Neural cell (in vitro differentiated cells): Measurements from ENCODE around the gene TMEM236. TPM values are rescaled to one million over a fixed set of nuclear protein-coding genes. Genes with fewer than 3 reads are reported as not detected.

ENCODE experiments used
- H2AFZ ChIP-seq: fragments of 200-600, 300-800 bp; sonication (generic), shearing (Covaris generic); 2 replicates; pipeline ENCODE4 v1.6.0; 2014; ENCODE audit warnings: low read depth, mild to moderate bottlenecking, antibody characterized with exemption, low read length, moderate library complexity
- H3F3A ChIP-seq: fragments of 200-600 bp; shearing (Covaris generic); 2 replicates; pipeline ENCODE4 v1.6.1; 2016; ENCODE audit warnings: mild to moderate bottlenecking, moderate library complexity, mixed read lengths, antibody characterized with exemption, low read length; ENCODE audit not compliant: insufficient read depth, poor library complexity, severe bottlenecking
- H3K27ac ChIP-seq: fragments of 200-600, 300-800 bp; sonication (generic), shearing (Covaris generic); 2 replicates; pipeline ENCODE4 v1.5.1; 2014; ENCODE audit warnings: mild to moderate bottlenecking, low read length, moderate library complexity
- H3K27me3 ChIP-seq: fragments of 300-800, 200-600 bp; sonication (generic), shearing (Covaris generic); 2 replicates; pipeline ENCODE4 v1.6.0; 2014; ENCODE audit warnings: mild to moderate bottlenecking, low read depth, low read length, moderate library complexity; ENCODE audit not compliant: insufficient read depth
- H3K36me3 ChIP-seq: fragments of 300-800, 200-600 bp; sonication (generic), shearing (Covaris generic); 2 replicates; pipeline ENCODE4 v1.5.1; 2014; ENCODE audit warnings: mild to moderate bottlenecking, antibody characterized with exemption, low read length, moderate library complexity; ENCODE audit not compliant: insufficient read depth
- H3K4me2 ChIP-seq: fragments of 300-800, 200-600 bp; sonication (generic), shearing (Covaris generic); 2 replicates; pipeline ENCODE4 v1.6.0; 2014; ENCODE audit warnings: mild to moderate bottlenecking, low read length
- H3K4me3 ChIP-seq: fragments of 300-800, 200-600 bp; sonication (generic), shearing (Covaris generic); 2 replicates; pipeline ENCODE4 v1.5.1; 2014; ENCODE audit warnings: mild to moderate bottlenecking, low read length, moderate library complexity
- H3K79me2 ChIP-seq: fragments of 200-600 bp; shearing (Covaris generic); replicated peaks from 2 replicates; pipeline ENCODE4 v1.6.0; 2014; ENCODE audit warnings: mild to moderate bottlenecking, low read length, moderate library complexity; ENCODE audit not compliant: insufficient read depth
- H3K9ac ChIP-seq: fragments of 300-800, 200-600 bp; sonication (generic), shearing (Covaris generic); 2 replicates; pipeline ENCODE4 v1.6.1; 2016; ENCODE audit warnings: mild to moderate bottlenecking, low read length, mixed read lengths
- H3K9me2 ChIP-seq: fragments of 200-600 bp; shearing (Covaris generic); 2 replicates; pipeline ENCODE4 v1.6.1; 2016; ENCODE audit warnings: mild to moderate bottlenecking, low read length, mixed read lengths; ENCODE audit not compliant: insufficient read depth
- H3K9me3 ChIP-seq: fragments of 200-600, 300-800 bp; sonication (generic), shearing (Covaris generic); 2 replicates; pipeline ENCODE4 v1.6.1; 2016; ENCODE audit warnings: mild to moderate bottlenecking, mixed run types, low read length, moderate library complexity, mixed read lengths
- H4K20me1 ChIP-seq: fragments of 200-600 bp; shearing (Covaris generic); 2 replicates; pipeline ENCODE4 v1.6.1; 2016; ENCODE audit warnings: mild to moderate bottlenecking, mixed run types; ENCODE audit not compliant: insufficient read depth
- CTCF ChIP-seq: fragments of 450-650 bp; IDR thresholded peaks from 2 replicates; pipeline ENCODE4 v1.5.1; 2014; ENCODE audit warnings: antibody characterized with exemption, mild to moderate bottlenecking, moderate library complexity; ENCODE audit not compliant: poor library complexity, severe bottlenecking
- EP300 ChIP-seq: fragments of 450-650 bp; conservative IDR thresholded peaks from 2 replicates; pipeline ENCODE4 v1.6.1; 2014; ENCODE audit warnings: antibody characterized with exemption, mild to moderate bottlenecking, moderate library complexity; ENCODE audit not compliant: poor library complexity, severe bottlenecking
- EZH2 ChIP-seq: fragments of 200-600, 300-800 bp; shearing (Covaris generic), sonication (generic); IDR thresholded peaks from 2 replicates; pipeline ENCODE4 v1.6.1; 2014; ENCODE audit warnings: antibody characterized with exemption, low read length, borderline replicate concordance, mild to moderate bottlenecking; ENCODE audit not compliant: insufficient read depth, poor library complexity, severe bottlenecking
- MXI1 ChIP-seq: fragments of 450-650 bp; conservative IDR thresholded peaks from 2 replicates; pipeline ENCODE4 v1.6.1; 2014; ENCODE audit warnings: antibody characterized with exemption, mild to moderate bottlenecking; ENCODE audit not compliant: poor library complexity, severe bottlenecking
- POLR2AphosphoS5 ChIP-seq: IDR thresholded peaks from 2 replicates; pipeline ENCODE4 v1.6.1; 2012
- RAD21 ChIP-seq: fragments of 450-650 bp; conservative IDR thresholded peaks from 2 replicates; pipeline ENCODE4 v1.6.1; 2014; ENCODE audit warnings: antibody characterized with exemption, mild to moderate bottlenecking, moderate library complexity
- SMC3 ChIP-seq: fragments of 450-650 bp; conservative IDR thresholded peaks from 2 replicates; pipeline ENCODE4 v1.6.1; 2014; ENCODE audit warnings: antibody characterized with exemption, mild to moderate bottlenecking, moderate library complexity; ENCODE audit not compliant: poor library complexity
- TAF1 ChIP-seq: IDR thresholded peaks from 2 replicates; pipeline ENCODE4 v1.6.1; 2012; ENCODE audit warnings: low read depth
- polyA plus RNA-seq: library from polyadenylated mRNA; depleted of rRNA; stranded (reverse); fragments of >200 nt; gene quantifications from 2 replicates; pipeline ENCODE4 v1.2.3, GENCODE V29; 2014
- TF ChIP-seq, protein P1 (sequence below): IDR thresholded peaks from 2 replicates; pipeline ENCODE4 v1.6.1; 2012; ENCODE audit warnings: borderline replicate concordance

The TMEM236 gene
- polyA plus RNA-seq, 1 donor from 2014 or later, result 0.10 TPM

- no peak overlapping the region for H3K27ac ChIP-seq
- peaks cover 5% of the 10 kb centered on the region for H3K36me3 ChIP-seq
- TF ChIP-seq POLR2AphosphoS5, result no peak
- TF ChIP-seq EZH2, result no peak
- TF ChIP-seq, protein P1, sequence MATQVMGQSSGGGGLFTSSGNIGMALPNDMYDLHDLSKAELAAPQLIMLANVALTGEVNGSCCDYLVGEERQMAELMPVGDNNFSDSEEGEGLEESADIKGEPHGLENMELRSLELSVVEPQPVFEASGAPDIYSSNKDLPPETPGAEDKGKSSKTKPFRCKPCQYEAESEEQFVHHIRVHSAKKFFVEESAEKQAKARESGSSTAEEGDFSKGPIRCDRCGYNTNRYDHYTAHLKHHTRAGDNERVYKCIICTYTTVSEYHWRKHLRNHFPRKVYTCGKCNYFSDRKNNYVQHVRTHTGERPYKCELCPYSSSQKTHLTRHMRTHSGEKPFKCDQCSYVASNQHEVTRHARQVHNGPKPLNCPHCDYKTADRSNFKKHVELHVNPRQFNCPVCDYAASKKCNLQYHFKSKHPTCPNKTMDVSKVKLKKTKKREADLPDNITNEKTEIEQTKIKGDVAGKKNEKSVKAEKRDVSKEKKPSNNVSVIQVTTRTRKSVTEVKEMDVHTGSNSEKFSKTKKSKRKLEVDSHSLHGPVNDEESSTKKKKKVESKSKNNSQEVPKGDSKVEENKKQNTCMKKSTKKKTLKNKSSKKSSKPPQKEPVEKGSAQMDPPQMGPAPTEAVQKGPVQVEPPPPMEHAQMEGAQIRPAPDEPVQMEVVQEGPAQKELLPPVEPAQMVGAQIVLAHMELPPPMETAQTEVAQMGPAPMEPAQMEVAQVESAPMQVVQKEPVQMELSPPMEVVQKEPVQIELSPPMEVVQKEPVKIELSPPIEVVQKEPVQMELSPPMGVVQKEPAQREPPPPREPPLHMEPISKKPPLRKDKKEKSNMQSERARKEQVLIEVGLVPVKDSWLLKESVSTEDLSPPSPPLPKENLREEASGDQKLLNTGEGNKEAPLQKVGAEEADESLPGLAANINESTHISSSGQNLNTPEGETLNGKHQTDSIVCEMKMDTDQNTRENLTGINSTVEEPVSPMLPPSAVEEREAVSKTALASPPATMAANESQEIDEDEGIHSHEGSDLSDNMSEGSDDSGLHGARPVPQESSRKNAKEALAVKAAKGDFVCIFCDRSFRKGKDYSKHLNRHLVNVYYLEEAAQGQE, result no peak
- no peak for TF ChIP-seq CTCF
- no peak for TF ChIP-seq TAF1
- no peak for TF ChIP-seq MXI1
- TF ChIP-seq EP300, result no peak
- TF ChIP-seq SMC3, result no peak
- no peak for TF ChIP-seq RAD21
- H3K9me3 ChIP-seq, result no peaks in the 10 kb centered on the region
- no peak overlapping the region for H3K4me2 ChIP-seq
- no peaks in the 10 kb centered on the region for H3K9me2 ChIP-seq
- no peaks in the 10 kb centered on the region for H4K20me1 ChIP-seq
- H3K27me3 ChIP-seq, result no peaks in the 10 kb centered on the region
- no peaks in the 10 kb centered on the region for H3K79me2 ChIP-seq
- no peaks in the 10 kb centered on the region for H3F3A ChIP-seq
- no peak overlapping the region for H3K9ac ChIP-seq
- H3K4me3 ChIP-seq, result no peak overlapping the region
- no peak overlapping the region for H2AFZ ChIP-seq
These were observed 43.2 kb upstream of the TMEM236 start for GRCh38 chr10:17708821-17709220.

DNA sequence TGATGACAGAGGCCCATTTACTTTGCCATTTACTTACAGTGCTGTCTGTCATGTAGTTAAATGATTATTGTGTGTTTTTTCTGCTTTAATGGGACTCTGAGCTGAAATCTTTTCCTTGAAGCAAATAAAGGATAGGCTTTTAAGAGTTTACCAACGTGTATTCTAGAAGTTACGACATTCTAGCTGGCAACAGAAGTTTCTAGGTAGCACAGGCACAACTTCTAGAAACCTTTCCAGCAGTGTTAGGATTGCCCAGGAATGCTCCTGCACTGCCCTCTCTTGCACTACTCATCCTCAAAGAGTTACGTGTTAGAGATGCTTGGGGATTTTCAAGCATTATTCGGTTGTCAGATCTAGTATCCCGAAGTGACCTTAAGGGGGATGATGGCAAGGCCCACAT, 42.5 kb upstream of the TMEM236 start:
- Histone ChIP-seq H3K36me3 (peaks cover 8% of the 10 kb centered on the region), H3K27me3 (no peaks in the 10 kb centered on the region), H3F3A (no peaks in the 10 kb centered on the region), H3K4me2 (no peak overlapping the region), H2AFZ (no peak overlapping the region), H3K9me2 (no peaks in the 10 kb centered on the region), H3K9me3 (no peaks in the 10 kb centered on the region), H3K79me2 (no peaks in the 10 kb centered on the region), H3K9ac (no peak overlapping the region), H3K4me3 (no peak overlapping the region), H4K20me1 (no peaks in the 10 kb centered on the region), H3K27ac (no peak overlapping the region)
- TF ChIP-seq POLR2AphosphoS5 (no peak), EP300 (no peak), EZH2 (no peak), MXI1 (no peak), RAD21 (no peak), CTCF (no peak), SMC3 (no peak), TAF1 (no peak)
- TF ChIP-seq, protein P1, result no peak
